GM12872 (cell line): ENCODE results near the gene NCOA7.

Experiments
- CTCF ChIP-seq: IDR thresholded peaks from 3 replicates; pipeline ENCODE4 v1.5.1; 2011; ENCODE audit warnings: low read depth, mild to moderate bottlenecking, low read length, moderate library complexity; ENCODE audit not compliant: insufficient read depth

NCOA7 gene

GRCh38 chr6:125867483-125867942, 76.8 kb downstream of the NCOA7 start:
- TF ChIP-seq CTCF: no peak

GRCh38 chr6:125868252-125868651, 77.5 kb downstream of the NCOA7 start:
- no peak for TF ChIP-seq CTCF

GRCh38 chr6:125868678-125869395, 78.1 kb downstream of the NCOA7 start:
- no peak for TF ChIP-seq CTCF

GRCh38 chr6:125869427-125869826, 78.7 kb downstream of the NCOA7 start:
- no peak for TF ChIP-seq CTCF

GRCh38 chr6:125871365-125871764, 80.6 kb downstream of the NCOA7 start:
- TF ChIP-seq CTCF: no peak

GRCh38 chr6:125872259-125872921, 81.6 kb downstream of the NCOA7 start:
- TF ChIP-seq CTCF: no peak

GRCh38 chr6:125882243-125882642, 91.5 kb downstream of the NCOA7 start:
- no peak for TF ChIP-seq CTCF
